Stimulated activated CD8-positive, alpha-beta memory T cell treated with anti-CD3 and anti-CD28 coated beads, Interleukin-12 subunit alpha, Interleukin-12 subunit beta, amount 100 ng/mL, for 4 hours (primary cell): ENCODE results near the gene SLC16A12.
"Not testable (repeated sequence)": the region's sequence is repeated elsewhere in the genome, so short reads cannot be mapped to it uniquely, and the experiment has no call there.

Experiments used
- DNase-seq: peaks from one replicate; pipeline ENCODE4 v3.0.0-alpha.2; 2020; ENCODE audit warnings: low read depth

Gene SLC16A12

DNA sequence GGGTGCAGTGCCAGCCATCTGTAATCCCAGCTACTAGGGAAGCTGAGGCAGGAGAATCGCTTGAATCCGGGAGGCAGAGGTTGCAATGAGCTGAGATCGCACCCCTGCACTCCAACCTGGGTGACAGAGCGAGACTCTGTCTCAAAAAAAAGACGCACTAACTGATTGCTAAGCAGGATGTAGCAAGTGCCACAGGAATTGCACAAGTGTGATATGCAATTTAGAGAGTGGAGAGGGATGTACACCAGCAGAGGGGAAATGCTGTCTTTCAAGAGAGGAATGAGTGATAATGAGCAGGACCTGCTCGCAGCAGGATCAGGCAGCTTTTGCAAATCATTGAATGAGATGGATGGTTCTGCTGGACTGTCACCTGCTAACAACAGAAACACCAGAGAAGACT is 13.3 kb upstream of the SLC16A12 start:
- DNase-seq: no peak

- DNase-seq: no peak
Observed at GRCh38 chr10:89547853-89548513, 12.6 kb upstream of the SLC16A12 start.

GRCh38 chr10:89546651-89547050 is 11.3 kb upstream of the SLC16A12 start:
- DNase-seq: not testable (repeated sequence)

GRCh38 chr10:89543841-89544240 is 8.4 kb upstream of the SLC16A12 start:
- DNase-seq: no peak

- DNase-seq: no peak
Observed at GRCh38 chr10:89540420-89540949, 5.1 kb upstream of the SLC16A12 start.

DNA sequence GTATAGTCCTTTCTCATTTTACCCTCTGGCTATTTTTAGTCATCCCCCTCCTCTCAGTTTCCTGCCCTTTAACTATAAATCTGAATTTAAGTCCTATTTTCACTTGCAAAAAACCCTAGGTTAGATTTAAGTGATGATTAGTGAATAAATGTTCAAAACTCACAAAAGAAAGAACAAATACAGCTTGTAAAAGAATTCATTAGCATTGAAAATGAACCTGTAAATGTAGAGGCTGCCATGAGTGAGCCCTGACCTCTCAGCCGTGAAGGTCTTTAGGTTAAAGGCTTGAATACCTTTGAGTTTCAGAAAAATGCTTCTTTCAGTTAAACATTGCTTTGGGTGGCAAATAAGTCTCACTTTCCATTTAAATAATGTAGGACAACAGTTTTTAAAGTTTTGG is 2.0 kb upstream of the SLC16A12 start:
- no peak for DNase-seq

DNA sequence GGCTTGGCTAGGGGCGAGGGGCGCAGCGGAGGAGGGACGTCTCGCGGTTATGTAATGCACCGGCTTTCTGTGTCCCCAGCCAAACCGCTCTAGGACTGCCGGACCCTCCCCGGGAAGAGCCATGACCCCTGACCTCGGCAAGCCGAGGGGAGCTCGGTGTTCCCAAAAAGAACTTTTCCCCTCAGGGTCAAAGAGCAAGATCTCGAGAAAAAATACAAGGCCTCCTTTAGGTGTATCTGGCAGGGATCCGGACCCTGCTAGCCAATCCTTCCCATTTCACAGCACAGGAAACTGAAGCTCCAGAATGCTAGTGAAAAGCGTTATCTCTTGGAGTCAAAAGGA is 590 bp upstream of the SLC16A12 start:
- no peak for DNase-seq

DNA sequence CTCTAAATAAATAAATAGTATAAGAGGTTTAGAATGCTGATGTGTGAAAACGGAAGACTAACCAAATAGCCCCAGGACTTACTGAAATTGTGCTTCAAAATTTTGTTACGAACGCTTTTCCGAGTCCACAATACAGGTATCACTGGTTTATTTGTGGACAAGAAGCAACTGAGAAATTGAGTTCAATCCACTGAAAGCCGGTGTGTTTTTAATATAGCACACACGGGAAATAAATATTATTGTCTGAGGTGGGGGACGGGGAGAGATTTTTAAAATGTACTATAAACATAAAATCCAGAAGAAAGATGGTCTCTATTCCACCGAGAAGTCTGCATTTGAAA is 598 bp downstream of the SLC16A12 start:
- DNase-seq: no peak

- no peak for DNase-seq
Observed at GRCh38 chr10:89532476-89532875, 2.9 kb downstream of the SLC16A12 start.

GRCh38 chr10:89531359-89531758 is 4.0 kb downstream of the SLC16A12 start:
- no peak for DNase-seq

DNA sequence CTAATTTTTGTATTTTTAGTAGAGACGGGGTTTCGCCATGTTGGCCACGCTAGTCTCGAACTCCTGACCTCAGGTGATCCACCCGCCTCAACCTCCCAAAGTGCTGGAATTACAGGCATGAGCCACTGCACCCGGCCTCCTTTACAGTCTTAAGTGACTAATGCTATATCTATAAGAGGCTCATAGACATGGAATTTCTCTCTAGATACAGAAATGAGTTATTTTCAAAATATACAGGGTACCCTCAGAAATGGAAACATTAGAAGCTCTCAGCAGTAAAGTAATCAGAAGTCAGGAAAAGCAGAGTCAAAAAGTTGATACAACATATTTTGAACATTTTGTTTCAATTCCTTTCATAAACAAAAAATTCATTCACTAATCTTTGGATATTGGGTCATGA is 5.7 kb downstream of the SLC16A12 start:
- DNase-seq: not testable (repeated sequence)

DNA sequence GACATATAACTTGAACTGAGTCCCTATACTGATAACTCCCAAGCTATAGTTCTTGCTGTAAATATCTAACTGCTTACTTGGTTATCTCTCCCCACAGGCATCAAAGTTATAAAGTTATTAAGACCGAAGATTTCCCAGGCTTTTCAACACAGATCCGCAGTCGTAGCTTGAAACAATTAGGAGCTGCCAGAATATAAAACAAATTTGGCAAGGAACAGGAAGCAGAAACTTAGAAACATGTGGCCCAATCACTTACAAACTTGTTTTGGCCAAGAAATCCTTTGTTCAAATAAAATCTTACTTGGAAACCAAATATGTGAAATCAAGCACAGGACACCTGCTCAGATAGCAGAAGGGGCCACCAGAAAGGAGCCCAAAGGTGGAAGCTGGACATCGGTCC is 9.0 kb downstream of the SLC16A12 start:
- no peak for DNase-seq

GRCh38 chr10:89525556-89525955 is 9.8 kb downstream of the SLC16A12 start:
- DNase-seq: no peak

DNA sequence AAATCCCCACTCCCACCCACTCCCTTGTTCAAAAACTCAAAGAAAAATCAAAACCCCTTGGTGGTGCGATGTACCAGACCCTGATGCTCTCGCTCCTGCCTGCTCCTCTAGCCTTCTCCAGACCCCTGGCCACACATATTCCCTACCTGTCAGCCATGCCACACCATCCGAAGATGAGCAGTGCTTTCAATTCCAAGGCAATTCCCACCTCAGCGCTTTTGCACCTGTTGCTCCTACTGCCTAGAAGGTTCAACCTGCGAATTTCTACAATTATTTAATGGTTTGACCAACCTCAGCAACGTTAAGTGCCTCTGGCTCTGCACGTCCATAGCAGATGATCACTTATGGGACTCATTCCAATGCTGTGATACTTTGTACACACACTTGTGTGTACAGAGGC is 11.1 kb downstream of the SLC16A12 start:
- DNase-seq: no peak

DNA sequence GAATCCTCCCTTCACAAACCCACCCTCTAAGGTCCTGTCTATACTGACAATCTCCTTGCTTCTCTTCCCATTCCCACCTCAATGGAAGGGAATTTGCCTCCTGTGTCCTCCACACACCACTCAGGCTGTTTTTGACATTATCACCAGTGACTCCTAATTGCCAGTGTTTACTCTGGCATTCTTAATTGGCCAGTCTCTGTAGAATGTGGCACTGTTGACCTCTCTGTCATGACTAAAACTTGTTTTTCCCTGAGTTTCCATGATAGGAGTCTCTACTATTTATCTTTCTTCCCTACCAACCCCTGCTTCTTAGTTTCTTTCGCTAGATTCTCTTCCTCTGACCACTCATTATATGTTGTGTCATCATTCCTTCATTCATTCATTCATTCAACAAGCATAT is 12.1 kb downstream of the SLC16A12 start:
- DNase-seq: no peak

- DNase-seq: no peak
Observed at GRCh38 chr10:89522463-89522862, 12.9 kb downstream of the SLC16A12 start.

- DNase-seq: no peak
Observed at GRCh38 chr10:89521368-89521767, 14.0 kb downstream of the SLC16A12 start.

DNA sequence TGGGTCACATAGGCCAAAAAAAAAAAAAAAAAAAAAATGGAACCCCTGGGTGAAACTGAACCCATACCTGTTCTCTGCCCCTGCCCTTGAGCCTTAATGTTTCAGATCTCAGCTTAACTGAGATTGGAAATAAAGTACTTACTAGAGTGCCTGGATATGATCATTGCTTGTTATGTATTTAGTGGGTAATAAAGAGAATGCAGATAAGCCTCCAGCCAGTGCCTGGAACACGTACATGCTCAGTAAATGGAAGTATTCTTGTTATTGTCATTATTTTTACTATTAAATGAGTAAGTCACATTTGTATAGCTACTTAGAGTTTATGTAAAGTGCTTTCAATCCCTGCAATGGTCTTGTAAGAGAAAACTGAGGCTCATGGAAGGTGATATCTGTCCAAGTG is 14.7 kb downstream of the SLC16A12 start:
- DNase-seq: no peak

GRCh38 chr10:89518876-89519842 is 16.2 kb downstream of the SLC16A12 start:
- no peak for DNase-seq

DNA sequence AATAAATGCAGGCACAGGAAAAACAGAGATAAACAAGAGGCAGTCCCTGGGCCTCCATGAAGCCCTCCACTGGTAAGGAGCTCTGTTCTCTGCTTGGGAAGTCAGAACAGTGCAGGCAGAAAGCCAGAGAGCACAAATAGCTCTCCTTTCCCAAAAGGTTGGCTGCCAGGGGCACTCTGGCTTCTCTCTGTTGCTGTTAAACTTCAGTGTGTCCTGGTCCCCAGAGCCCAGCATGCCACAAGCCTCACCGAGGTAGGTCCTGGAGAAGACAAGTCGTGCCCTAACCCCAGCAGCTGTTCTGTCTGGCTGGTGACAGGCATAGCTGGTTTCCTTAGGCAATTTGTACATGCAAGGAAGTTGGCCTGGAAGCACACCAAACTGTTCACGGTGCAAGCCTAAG is 17.3 kb downstream of the SLC16A12 start:
- no peak for DNase-seq

- no peak for DNase-seq
Observed at GRCh38 chr10:89516149-89516832, 19.1 kb downstream of the SLC16A12 start.

DNA sequence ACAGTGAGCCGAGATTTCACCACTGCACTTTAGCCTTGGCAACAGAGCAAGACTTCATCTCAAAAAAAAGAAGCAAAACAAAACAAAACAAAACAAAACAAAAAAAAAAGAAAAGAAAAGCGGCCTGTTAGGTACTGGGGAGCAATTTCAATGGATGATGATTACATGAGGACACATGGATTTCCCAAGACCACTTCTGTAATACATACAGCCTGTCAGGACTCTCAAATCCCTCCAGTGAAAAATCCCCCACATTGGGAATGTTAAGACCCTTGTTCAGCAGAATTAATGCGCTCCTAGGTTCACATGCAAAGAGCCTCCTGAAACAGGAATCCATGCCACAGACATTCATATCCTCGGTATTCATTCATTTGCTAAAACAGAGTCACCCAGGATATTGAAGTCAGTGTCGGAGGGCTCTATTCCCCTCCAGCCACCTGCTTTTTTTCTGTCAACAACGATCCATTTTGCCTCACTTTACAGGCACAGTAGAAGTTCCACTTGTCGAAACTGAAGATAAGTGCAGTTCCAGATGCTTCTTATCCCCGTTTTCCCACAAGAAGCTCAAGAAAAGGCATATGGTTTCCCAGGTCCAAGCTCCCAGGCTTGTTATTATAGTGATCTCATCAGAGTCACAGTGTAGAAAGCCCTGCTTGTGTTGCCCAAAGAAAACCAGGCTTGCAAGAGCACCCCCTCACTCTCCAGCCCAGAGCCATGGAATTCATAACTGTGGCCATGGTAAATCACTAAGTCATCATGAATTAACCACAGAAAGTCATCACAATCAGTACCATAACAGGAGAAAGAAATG is 20.2 kb downstream of the SLC16A12 start:
- no peak for DNase-seq
